Activated CD4-positive, CD25-positive, alpha-beta regulatory T cell treated with anti-CD3 and anti-CD28 coated beads, Interleukin-2, amount 50 U/mL, for 16 hours (primary cell): Measurements from ENCODE around the gene ASTN2.
"Not testable (repeated sequence)": the region's sequence is repeated elsewhere in the genome, so short reads cannot be mapped to it uniquely, and the experiment has no call there.

Experiments
- DNase-seq: peaks from one replicate; pipeline ENCODE4 v3.0.0-alpha.2; 2020; ENCODE audit warnings: low read depth, low spot score

ASTN2 gene

DNA sequence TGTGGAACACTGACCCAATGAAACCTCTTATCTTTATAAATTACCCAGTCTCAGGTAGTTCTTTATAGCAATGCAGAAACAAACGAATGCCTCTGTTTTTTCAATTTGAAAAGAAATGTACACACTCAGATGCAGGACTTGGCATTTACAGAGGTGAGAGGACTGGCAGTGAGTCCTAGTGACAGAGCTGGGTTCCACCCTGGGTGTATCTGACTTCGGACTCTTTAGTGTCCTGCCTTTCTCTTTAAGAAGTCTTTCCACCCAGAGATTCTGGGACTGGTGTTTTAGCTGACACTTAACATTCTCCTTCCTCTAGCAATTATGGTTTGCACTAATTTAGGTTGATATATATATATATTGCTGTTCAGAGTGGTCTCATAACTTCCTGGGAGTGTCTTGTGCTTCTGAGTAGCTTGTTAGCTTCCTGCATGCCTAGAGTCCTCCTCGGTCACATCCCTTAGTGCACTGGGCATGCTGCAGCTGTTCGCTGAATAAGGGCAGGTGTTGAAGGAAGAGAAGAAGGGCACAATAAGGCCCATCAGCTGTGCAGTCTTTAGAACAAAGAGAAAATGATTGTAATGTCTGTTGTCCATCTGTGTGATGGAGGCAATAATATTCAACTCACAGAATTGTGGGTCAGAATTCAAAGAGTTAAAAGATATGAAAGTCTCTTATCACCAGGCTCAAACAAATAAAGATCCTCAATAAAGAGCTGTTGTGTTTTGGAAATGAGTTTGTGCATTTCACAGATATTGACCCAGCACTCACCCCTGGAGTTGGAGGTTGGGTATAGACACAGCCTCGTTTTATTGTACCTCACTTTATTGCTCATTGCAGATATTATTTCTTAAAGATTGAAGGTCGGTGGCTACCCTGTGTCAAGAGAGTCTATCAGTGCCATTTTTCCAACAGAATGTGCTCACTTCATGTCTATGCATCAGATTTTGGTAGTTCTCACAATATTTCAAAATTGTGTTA lies 540.6 kb downstream of the ASTN2 start:
- DNase-seq: no peak

DNA sequence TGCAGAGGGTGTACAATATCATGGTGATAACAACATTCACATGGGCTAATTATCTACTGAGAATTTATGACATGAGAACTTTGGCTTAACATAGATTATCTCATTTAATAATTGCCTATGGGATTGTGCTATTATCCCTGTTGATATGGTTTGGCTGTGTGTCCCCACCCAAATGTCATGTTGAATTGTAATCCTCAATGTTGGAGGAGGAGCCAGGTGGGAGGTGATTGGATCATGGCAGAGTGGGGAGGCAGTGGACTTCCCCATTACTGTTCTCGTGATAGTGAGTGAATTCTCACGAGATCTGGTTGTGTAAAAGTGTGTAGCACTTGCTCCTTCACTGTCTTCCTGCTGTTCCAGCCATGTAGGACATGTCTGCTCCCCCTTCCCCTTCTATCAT lies 541.4 kb downstream of the ASTN2 start:
- DNase-seq: no peak

DNA sequence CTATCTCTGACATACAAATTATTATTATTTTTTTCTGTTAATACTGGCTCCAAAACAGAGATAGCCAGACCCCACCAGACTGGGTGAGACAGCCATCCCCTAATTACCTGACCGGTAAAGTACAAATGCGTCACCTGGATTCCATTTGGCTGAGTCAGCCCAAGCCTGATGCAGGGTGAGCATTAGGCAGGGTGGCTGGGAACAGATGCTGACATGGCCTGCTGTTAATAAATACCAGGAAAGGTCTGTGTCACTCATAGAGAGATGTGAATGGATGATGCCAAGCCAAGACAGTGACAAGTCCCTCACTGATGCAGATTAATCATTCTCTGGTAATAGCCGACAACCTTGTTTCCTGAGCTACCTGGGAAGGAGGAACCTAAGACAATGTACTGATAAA lies 544.3 kb downstream of the ASTN2 start:
- DNase-seq: no peak

DNA sequence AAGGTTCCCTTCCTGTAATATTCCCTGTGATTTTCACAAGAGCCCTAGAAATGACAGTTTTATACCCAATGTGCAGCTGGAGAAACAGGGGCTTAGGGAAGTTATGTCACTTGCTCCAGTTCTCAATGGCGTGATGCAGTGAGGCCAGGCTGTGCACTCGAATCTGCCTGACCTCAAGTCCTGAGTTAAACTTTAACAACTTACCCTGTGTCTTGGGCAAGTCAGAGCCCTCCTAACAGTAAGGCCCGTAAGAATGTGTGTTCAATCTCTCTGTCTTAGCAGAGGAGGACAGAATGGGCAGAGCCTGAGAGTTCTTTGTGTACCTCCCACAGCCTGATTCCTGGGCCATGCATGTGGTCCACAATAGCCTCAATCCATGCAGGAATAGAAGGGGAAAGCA lies 546.7 kb downstream of the ASTN2 start:
- DNase-seq: no peak

DNA sequence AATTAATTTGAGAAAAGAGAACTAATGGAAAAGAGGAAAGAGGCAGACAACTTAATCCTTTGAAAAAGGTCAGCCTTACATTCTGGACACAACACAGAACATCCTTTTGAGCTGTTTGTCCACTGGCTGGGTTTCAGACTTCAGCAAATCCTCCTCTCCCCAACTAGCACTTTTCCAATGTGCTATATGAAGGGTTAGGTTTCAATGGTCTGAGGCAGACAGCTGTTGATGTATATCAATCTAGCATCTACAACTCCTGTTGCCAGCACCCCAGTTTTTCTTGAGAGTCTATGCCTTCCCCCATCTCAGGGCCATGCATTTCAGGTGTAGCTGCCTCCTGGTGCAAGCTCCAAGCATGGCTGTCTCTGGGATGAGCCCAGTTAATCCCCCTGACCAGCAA lies 553.5 kb downstream of the ASTN2 start:
- no peak for DNase-seq

DNA sequence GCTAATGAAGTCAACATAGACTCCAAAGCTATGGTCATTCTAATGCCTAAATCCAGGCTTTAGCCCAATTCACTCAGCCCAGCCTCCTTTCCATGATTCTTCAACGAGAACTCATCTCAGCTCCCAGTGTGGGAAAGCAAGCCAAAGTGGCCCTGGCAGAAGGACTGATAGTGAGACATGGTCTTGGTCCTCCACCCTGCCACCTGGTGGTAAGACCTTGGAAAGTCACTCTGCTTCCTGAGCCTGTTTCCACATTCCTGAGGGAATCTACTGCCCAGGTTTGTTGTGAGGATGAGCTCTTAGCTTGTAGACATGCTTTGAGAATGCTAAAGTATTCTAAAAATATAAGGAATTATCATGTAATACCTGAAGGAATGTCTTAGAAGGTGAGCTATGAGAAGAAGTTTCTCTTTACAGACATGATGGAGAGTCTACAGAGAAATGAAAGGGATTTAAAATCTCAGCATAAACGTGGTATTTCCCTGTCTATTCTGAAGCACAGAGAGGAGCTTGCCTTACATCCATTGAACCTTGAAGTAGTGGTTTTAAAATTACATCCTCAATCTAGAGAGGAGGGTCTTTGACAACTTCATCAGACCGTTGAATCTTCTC lies 554.2 kb downstream of the ASTN2 start:
- DNase-seq: no peak

DNA sequence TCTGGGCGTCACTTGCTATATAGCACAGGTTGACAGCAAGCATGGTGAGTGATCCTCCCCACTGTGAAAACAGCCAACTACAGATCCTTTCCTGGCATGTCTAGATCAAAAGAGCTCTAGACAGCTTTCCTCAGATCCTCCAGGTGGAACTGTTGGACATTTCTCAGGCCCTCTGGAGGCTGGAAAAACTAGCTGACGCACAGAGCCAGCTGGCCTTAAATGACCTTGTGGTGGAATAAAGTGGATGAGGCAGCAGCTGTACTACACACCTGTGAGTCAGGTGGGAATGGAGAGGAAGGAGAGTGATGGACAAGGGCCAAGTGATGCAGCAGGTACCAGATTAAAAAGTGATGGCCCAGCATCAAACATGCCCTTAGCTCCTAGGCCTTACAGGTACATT lies 555.1 kb downstream of the ASTN2 start:
- no peak for DNase-seq

DNA sequence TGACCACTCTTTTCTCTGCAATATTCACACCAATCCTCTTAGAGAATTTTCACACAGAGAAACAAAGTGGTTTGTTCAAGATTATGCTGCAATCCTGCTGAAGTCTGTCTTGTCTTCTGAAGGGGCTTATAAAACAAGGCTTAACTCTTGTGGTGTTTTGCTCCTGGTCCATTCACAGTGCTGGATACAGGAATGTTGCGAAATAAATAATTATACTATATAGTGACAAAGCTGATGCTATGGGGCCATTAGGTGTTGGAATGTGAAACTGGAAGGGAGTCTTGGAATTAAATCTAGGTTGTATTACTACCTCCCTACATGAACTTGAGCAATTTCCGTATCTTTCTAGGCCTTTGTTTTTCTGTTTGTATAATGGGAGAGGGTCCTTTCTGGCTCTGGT lies 557.5 kb downstream of the ASTN2 start:
- no peak for DNase-seq

DNA sequence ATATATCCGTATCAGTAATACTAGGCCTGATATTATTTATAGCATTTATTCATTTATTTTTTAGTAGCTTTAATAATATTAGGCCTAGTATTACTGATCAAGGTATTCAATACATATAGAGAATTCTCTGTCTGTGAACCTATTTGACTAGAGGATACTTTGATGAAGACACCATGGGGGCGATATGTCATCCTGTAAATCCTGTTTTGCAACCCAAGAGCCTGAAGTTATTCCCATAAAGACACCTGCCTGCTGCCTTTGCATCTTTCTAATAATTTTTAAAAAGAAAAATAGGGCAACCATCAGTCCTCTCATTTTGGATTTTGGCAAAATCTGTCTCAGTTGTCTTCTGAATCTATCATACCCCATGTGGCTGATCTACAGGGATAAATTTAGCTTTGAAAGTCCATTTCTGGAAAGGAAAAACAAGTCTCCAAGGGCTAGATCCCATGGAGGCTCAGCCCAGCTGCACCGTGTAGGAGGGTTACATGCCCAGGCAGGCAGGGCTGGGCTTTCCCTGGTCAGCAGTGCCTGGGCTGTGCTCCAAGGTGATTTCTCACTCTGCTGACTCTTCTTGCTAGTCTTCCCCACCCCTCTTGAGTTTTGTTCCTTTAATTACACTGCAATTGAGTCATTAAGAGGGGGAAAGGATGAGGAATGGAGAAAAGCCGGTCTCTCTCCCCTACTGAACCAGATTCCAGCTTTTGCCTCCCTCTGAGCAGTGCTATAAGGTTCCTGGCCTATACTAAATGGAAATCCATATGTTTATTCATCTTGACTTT lies 558.8 kb downstream of the ASTN2 start:
- DNase-seq: no peak

DNA sequence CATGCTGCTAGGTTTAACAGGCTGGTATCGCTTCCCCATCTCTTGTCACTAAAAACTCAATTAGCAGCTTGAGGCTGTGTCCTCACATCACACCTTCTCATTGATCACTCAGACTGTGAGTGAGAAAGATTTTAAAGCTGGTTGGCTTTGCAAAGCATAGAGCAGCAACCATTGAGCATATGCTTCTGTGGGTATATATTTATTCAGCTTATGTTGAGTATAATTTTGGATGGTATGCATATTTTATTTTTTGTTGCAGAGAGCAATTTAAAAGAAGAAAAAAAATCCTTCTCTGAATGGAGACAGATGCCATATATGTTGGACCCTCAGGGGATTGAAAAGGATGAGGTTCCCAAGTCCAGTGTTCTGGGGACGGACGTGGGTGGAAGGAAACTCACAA lies 565.1 kb downstream of the ASTN2 start:
- DNase-seq: no peak

DNA sequence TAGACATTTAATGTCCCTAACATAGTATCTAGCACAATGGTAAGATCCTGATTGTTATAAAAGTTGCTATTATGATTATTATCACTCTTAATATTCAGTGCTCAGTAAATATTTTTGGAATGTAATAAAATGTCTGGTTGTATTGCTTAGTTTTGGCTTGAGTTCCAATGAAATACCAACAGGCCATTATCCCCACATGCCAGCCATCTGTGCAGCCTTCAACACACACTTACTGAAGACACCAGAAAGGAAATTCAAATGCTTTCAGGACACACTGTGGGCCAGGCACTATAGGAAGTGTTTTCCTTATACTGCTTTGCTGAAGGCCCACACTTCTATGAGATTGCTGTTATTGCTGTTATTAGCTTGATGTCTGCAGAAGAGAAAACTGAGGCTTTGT lies 570.2 kb downstream of the ASTN2 start:
- no peak for DNase-seq

DNA sequence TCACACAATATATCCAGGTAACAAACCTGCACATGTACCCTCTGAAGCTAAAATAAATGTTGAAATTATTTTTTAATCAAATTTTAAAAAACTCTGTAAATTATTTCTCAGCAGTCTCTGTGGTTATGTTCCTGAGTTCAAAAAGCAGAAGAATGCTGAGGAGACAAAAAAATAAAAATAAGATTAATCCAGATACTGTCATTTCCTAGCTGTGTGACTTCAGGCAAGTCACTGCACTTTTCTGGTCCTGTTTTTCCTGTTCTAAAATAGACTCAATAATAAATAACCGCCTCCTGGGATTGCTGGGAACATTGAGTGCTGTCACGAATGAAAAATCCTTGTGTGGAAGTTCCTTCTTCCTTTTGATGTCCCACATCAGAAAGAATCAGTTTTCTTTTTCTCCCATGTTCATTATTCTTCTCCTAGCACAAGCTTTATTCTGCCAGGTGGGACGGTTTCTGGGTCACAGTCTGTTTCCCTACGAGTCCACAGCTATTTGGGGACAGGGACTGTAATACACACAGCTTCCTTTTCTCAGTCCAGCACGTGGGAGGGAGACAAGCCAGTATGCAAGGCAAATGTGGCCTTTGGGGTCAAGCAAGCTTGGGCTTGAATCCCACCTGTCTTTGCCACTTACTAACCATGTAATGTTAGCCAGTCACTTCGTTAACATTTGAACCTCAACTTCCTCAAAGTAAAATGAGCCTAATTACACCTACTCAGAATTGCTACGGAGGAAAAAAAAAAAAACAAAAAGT lies 570.8 kb downstream of the ASTN2 start:
- DNase-seq: no peak

DNA sequence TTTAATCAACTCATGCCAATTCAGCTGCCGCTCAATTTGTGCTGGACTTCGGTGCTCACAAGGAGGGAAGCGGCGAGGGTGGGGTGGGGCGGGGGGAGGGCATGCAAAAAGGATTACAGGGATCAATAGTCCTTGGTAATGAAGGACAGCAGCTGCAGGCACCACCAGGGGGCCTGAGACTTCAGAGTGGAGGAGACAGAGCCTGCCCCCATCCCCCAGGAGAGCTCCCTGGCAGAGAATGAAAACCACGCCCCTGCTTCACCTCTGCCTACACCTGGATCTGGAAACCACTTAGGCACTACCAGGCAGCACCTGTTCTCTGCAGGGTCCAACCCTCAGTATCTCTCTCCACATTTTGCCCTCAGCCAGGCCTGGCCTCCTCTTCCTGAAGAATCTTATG lies 572.2 kb downstream of the ASTN2 start:
- no peak for DNase-seq

DNA sequence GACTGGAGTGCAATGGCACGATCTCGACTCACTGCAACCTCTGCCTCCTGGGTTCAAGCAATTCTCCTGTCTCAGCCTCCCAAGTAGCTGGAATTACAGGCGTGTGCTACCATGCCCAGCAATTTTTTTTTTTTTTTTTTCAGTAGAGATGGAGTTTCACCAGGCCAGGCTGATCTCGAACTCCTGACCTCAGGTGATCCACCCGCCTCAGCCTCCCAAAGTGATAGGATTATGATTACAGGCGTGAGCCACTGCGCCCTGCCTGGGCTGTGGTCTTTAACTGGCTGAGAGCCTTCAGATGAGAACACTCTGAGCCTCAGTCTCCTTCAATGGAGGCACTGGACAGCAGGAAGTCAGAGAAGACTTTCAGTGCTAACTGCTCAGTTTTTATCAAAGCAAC lies 576.4 kb downstream of the ASTN2 start:
- DNase-seq: not testable (repeated sequence)

DNA sequence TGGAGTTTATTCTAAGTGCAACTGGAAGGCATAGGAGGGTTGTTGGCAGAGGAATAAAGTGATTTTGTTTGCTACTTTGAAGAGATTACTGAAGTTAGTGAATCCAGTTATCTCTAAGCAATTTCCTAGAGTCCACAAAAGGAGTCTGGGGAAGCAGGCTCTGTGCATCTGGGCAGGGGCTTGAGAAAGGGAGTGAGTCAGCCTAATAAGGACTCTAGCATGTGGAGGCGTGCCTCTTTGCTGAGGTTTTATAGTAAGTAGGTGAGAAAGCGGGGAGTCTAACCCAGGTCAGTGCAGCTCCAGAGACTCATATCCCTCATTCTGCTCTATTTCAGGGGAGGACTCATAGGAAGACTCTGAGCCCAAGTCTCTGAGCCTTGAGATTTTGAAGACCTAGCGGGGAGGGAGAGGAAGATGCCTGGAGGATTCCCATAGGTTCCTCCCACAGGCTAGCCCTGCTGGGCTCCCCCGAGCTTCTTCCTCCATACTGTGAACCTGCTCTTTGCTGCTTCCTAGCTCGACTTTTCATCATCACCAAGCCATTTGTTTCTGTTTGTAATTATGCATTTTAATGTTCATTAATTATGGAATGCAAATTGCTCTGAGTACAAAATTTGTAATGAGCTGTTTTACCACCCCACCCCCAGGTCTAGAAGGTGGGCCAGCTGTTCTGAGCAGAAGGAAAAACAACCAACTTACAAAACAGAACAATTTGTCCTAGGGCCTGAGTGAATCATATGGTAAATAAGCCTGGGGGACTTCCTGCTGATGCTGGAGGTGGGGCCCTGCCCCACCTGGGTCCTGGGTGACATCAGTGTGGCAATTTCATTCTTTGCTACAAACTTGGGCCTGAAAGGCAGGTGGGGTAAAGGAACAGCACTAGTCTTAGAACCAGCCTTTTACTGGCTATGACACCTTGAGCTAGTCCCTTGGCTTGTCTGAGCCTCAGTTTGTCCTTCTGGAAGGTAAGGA lies 577.6 kb downstream of the ASTN2 start:
- no peak for DNase-seq

DNA sequence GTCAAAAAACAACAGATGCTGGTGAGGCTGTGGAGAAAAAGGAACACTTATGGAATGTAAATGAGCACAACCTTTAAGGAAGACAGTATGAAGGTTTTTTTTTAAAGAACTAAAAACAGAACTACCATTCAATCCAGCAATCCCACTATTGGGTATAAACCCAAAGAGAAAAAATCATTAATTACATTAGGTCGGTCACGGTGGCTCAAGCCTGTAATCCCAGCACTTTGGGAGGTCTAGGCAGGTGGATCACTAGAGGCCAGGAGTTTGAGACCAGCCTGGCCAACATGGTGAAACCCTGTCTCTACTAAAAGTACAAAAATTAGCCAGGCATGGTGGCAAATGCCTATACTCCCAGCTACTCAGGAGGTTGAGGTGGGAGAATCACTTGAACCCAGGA lies 584.5 kb downstream of the ASTN2 start:
- DNase-seq: not testable (repeated sequence)

DNA sequence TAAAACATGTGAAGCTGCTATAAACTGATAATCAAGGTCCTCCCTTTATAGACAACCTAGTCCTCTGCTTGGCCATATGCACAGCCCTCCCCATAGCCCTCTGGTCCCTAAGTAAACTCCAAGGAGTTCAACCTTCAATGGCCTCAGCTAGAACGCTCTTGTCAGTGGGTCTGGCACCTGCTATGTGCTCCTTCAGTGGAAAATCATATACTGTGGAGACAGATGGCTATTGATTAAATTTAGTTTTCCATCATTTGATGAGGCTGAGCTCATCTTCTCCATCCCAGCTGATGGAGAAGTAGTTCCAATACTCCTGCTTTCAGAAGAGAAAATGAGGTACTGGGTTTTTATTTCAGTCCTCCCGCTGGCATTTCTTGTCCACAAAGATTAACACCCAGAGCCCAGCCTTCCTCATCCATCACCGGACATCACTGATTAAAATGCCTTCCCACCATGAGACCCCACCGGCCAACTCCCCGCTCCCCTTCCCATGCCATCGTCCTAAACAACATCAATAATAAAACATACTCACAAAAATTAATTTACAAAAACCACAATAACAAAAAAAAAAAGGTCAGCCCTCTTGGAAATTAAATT lies 593.1 kb downstream of the ASTN2 start:
- no peak for DNase-seq

DNA sequence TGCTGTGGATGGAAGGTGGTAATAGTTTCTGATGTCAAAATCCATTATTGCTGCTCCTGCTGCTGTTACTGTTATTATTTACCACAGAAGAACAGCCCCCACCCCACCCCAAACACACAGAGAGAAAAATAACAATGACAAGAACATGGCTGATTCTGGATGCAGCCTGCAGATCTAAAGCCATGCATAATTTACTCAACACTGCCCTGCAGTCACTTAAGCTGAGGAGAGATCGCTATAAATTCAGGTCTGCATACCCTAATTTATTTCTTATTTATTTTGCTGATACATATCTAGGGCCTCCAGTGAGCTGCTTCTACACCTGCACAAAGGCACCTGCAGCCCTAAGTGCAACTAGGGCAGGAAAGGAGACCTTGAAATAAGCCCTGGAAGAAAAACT lies 595.7 kb downstream of the ASTN2 start:
- DNase-seq: no peak

DNA sequence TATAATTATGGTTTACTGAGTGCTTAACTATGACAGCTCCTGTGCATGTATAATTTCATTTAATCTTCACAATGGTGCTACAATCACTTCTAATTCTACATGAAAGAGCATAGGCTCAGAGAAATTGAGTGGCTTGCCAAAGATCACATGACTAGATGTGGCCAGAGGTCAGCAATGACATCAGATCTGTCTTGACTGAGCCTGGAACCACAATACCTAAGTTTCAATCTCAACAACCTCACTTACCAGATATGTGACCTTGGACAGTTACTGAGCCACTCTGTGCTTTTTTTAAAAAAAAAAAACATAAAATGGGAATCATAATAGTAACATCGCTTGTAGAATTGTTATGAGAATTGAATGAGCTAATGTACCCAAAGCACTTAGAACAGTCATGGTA lies 597.1 kb downstream of the ASTN2 start:
- DNase-seq: no peak

DNA sequence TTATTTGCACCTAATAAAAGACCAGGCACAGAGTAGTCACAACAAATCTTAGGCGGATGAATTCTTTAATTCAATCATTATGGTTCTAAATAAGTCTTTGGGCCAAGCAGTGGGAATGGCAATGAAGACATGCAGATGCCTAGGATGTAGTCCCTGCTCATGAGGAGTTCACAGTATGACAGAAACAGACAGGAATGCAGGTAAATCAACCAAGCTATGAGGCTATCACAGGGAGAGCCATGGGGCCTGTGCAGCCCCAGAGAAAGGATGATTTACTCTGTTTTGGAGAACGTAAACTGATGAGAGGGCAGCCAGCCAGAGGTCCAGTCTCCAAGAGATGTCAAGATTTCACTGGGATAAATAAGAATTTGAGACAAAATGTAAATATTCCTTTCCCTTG lies 598.4 kb downstream of the ASTN2 start:
- no peak for DNase-seq
